OCI-M2 (cell line): ENCODE results near the gene PHKB.
"Not testable (repeated sequence)": the region's sequence is repeated elsewhere in the genome, so short reads cannot be mapped to it uniquely, and the experiment has no call there.

Experiments
- DNase-seq: peaks from one replicate; lab custom pipeline; 2025; ENCODE audit not compliant: unreplicated experiment; lab: John Stamatoyannopoulos, UW

PHKB gene

GRCh38 chr16:47504599-47504998 is 43.5 kb downstream of the PHKB start:
- no peak for DNase-seq

DNA sequence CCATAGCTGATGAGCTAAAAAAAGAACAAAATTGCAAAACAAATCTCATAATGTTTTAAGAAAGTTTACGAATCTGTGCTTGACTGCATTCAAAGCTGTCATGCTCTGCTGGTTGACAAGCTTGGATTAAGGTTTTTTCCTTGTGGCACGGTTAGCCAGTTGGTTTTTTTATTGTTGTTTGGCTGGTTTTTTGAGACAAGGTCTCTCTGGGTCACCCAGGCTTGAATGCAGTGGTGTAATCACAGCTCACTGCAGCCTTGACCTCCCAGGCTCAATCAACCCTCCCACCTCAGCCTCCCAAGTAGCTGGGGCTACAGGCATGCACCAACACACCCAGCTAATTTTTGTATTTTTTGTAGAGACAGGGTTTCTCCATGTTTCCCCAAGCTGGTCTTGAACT is 45.7 kb downstream of the PHKB start:
- no peak for DNase-seq

- no peak for DNase-seq
These were observed 46.6 kb downstream of the PHKB start for GRCh38 chr16:47507701-47508100.

- DNase-seq: no peak
These were observed 50.8 kb downstream of the PHKB start for GRCh38 chr16:47511882-47512281.

DNA sequence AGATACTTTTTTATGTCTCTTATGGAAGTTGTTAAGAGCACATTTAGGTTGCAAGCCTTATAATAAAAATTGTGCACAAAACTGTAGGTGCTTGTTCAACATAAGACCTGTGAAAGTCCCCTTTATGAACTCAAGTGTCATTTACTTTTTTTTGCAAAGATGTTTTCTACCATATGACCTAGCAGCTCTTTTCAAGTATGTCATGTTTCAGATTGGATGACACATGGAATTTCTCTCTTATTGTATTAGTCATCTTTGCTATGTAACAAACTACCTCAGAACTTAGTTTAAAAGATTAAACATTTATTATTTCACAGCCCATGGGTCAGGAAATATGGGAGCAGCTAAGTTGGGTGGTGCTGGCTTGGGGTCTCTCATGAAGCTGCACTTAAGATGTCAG is 57.9 kb downstream of the PHKB start:
- no peak for DNase-seq

- DNase-seq: no peak
These were observed 58.4 kb downstream of the PHKB start for GRCh38 chr16:47519546-47519945.

DNA sequence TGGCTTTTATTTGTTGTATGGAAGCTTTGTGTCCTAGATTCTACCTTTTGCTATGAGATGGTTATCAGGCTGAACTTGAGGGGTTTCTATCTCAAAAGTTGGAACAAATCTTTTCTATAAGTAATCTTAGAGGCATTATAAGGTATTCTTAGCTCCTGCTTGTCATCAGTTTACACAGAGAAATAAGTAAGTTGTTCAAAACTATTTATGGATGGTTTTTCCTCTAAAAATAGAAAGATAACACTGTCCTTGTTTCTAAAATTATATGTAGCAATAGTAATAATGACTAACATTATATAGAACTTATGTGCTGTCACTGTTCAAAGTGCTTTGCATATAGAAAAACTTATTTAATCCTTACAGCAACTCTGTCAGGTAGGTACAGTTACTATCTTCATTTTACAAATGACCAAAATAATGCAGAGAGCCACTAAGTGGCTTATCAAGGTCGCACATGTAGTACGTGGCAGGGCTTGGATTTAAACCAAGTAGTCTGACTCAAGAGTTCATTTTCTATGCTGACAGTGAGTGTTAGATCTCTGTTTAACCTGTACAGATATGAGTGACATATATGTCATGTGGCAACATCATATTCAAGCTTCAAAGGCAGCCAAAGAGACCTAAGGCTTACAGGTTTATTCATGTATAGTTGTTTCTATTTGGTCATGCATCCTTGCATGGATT is 59.0 kb downstream of the PHKB start:
- DNase-seq: no peak

DNA sequence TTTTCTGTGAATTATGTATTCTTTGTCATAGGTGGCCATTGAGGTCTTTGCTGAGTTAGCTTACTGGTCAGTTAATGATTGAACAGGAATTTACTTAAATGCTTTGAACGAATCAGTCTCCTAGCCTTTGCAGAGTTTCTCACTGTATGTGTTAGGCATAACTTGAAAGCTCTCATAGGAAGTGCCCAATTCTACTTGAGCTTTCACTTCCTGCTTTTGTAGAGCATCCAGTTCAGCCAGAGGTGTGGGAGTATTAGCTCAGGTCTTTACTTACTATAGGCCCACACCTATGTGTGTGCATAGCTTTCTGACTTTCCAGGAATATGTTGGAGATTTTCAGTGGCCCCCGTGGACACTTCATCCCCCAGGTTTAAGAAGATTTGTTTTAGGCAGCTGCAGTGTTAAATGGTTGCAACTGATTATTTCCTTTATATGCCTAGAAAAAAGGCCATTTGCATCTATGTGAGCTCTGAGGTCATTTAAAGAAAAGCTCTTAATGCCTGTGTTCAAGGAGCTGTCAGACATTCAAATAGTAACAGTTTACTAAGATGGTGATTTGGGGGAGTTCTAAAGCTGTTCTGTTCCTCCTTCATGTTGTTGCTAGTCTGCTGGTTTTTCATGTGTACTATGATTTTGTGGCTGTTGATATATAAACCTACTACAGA is 62.3 kb downstream of the PHKB start:
- no peak for DNase-seq

GRCh38 chr16:47524007-47524405 is 62.9 kb downstream of the PHKB start:
- DNase-seq: no peak

- no peak for DNase-seq
These were observed 67.3 kb downstream of the PHKB start for GRCh38 chr16:47528431-47528830.

DNA sequence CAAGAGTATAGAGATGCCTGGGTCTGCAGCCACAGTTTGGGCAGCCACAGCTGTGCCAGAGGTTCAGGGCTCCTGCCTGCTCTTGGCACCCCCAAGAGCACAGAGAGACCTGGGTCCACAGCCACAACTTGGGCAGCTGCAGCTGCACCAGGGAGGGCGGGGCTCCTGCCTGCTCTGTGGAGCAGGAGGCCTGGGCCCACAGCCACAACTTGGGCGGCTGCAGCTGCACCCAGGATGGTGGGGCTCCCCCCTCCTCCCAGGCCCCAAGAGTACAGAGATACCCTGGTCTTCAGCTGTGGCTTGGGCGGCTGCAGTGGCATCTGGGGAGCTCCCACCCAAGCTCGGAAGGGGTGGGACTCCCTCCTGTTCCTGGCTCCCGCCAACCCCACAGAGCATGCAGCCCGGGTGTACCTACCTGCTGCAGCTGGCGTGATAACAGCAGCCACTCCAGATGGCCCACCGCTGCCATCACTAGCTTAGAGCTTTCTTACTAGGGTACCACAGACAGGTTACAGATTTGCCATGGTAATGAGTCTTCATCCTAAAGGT is 72.7 kb downstream of the PHKB start:
- DNase-seq: no peak

- no peak for DNase-seq
These were observed 77.3 kb downstream of the PHKB start for GRCh38 chr16:47538472-47538871.

- DNase-seq: not testable (repeated sequence)
These were observed 78.9 kb downstream of the PHKB start for GRCh38 chr16:47539707-47540670.

GRCh38 chr16:47541135-47541534 is 80.0 kb downstream of the PHKB start:
- DNase-seq: not testable (repeated sequence)

DNA sequence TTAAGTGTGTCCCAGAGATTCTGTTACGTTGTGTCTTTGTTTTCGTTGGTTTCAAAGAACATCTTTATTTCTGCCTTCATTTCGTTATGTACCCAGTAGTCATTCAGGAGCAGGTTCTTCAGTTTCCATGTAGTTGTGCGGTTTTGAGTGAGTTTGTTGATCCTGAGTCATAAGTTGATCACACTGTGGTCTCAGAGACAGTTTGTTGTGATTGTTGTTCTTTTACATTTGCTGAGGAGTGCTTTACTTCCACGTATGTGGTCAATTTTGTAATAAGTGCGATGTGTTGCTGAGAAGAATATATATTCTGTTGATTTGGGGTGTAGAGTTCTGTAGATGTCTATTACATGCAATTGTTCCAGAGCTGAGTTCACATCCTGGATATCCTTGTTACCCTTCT is 83.1 kb downstream of the PHKB start:
- DNase-seq: not testable (repeated sequence)

DNA sequence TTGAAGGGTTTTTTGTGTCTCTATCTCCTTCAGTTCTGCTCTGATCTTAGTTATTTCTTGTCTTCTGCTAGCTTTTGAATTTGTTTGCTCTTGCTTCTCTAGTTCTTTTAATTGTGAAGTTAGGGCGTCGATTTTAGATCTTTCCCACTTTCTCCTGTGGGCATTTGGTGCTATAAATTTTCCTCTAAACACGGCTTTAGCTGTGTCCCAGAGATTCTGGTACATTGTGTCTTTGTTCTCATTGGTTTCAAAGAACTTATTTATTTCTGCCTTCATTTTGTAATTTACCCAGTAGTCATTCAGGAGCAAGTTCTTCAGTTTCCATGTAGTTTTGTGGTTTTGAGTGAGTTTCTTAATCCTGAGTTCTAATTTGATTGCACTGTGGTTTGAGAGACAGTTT is 90.1 kb downstream of the PHKB start:
- DNase-seq: not testable (repeated sequence)

DNA sequence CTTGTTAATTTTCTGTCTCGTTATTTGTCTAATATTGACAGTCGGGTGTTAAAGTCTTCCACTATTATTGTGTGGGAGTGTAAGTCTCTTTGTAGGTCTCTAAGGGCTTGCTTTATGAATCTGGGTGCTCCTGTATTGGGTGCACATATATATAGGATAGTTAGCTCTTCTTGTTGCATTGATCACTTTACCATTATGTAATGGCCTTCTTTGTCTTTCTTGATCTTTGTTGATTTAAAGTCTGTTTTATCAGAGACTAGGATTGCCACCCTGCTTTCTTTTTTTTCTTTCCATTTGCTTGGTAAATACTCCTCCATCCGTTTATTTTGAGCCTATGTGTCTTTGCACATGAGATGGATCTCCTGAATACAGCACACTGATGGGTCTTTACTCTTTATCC is 90.6 kb downstream of the PHKB start:
- DNase-seq: not testable (repeated sequence)

- no peak for DNase-seq
These were observed 92.9 kb downstream of the PHKB start for GRCh38 chr16:47553853-47554564.

DNA sequence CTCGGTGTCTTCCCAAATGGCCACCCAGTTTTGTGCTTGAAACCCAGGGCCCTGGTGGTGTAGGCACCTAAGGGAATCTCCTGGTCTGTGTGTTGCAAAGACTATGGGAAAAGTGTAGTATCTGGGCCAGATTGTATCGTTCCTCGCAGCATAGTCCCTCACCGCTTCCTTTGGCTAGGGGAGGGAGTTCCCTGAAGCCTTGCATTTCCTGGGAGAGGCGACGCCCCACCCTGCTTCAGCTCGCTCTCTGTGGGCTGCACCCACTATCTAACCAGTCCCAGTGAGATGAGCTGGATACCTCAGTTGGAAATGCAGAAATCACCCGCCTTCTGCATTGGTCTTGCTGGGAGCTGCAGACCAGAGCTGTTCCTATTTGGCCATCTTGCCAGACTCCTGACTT is 93.5 kb downstream of the PHKB start:
- DNase-seq: not testable (repeated sequence)

DNA sequence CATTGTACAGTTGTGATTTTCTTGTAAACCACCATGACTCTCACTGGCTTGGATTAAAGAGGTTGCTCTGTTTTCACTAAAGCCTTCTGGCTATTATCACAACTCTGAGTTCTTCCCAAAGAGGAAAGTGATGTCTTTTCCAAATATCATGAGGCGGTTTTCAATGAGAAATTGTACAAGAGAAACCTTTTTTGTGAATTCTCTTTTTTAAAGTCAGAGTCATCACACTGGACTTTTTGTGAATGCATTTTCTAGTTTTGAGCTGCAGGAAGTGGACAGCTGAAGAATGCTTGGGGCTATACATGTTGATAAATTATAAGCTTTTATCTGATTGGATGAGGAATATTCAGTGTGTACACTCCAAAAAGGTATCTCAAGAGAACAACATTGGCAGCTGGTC is 100.2 kb downstream of the PHKB start:
- DNase-seq: no peak

DNA sequence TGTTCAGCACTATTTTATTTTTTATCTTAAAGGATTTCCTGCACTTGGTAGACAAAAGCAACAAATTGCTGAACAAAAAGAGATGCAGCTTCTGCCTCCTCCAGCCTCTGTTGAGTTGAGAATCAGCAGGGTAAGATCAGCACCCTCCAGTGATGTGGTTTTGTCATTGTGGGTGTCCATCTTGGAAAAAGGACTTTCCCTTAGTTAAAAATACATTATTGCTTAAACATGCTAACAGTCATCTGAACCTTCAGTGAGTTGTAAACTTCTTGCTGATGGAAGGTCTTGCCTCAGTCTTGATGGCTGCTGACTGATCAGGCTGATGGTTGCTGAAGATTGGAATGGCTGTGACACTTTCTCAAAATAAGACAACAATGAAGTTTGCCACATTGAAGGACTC is 101.2 kb downstream of the PHKB start:
- DNase-seq: no peak
